HEK293 (cell line): ENCODE data around the gene FBRSL1.

Source experiments
- CTCF ChIP-seq: fragments of 450-650 bp; formaldehyde crosslinking; IDR thresholded peaks from 2 replicates; pipeline ENCODE4 v1.5.1; 2016; ENCODE audit warnings: missing biosample characterization, missing genetic modification characterization
- KLF16 ChIP-seq: fragments of 450-650 bp; formaldehyde crosslinking; IDR thresholded peaks from 2 replicates; pipeline ENCODE4 v1.5.1; 2017; ENCODE audit warnings: missing biosample characterization, missing genetic modification characterization
- MZF1 ChIP-seq: fragments of 450-650 bp; formaldehyde crosslinking; IDR thresholded peaks from 2 replicates; pipeline ENCODE4 v1.5.1; 2017; ENCODE audit warnings: missing biosample characterization, missing genetic modification characterization, borderline replicate concordance
- REST ChIP-seq: fragments of 450-650 bp; formaldehyde crosslinking; IDR thresholded peaks from 2 replicates; pipeline ENCODE4 v1.5.1; 2016; ENCODE audit warnings: missing biosample characterization, missing genetic modification characterization
- YY1 ChIP-seq: fragments of 450-650 bp; formaldehyde crosslinking; IDR thresholded peaks from 2 replicates; pipeline ENCODE4 v1.5.1; 2018; ENCODE audit warnings: missing biosample characterization, missing genetic modification characterization
- ZBTB8A ChIP-seq: fragments of 450-650 bp; formaldehyde crosslinking; IDR thresholded peaks from 2 replicates; pipeline ENCODE4 v1.5.1; 2016; ENCODE audit warnings: missing biosample characterization, missing genetic modification characterization
- ZNF549 ChIP-seq: fragments of 450-650 bp; IDR thresholded peaks from 2 replicates; pipeline ENCODE4 v1.5.1; 2018; ENCODE audit warnings: missing biosample characterization, missing genetic modification characterization, mild to moderate bottlenecking, inconsistent platforms, moderate library complexity
- ZNF561 ChIP-seq: fragments of 450-650 bp; IDR thresholded peaks from 2 replicates; pipeline ENCODE4 v1.5.1; 2018; ENCODE audit warnings: missing biosample characterization, missing genetic modification characterization, borderline replicate concordance
- ZNF624 ChIP-seq: fragments of 450-650 bp; formaldehyde crosslinking; IDR thresholded peaks from 2 replicates; pipeline ENCODE4 v1.5.1; 2017; ENCODE audit warnings: missing biosample characterization, missing genetic modification characterization

- no peak for TF ChIP-seq ZNF549
- TF ChIP-seq CTCF (tag by site-specific recombination): no peak
- TF ChIP-seq REST (tag by site-specific recombination): no peak
- TF ChIP-seq ZNF561 (tag by site-specific recombination): no peak
- no peak for TF ChIP-seq ZNF624 (tag by site-specific recombination)
- TF ChIP-seq KLF16 (tag by site-specific recombination): no peak
- TF ChIP-seq YY1 (tag by site-specific recombination): no peak
- TF ChIP-seq MZF1 (tag by site-specific recombination): no peak
- TF ChIP-seq ZBTB8A: no peak
These were observed 40.5 kb downstream of the FBRSL1 start for GRCh38 chr12:132530447-132530846.
